ENCODE data around the gene SORCS2. TPM values are rescaled to one million over a fixed set of nuclear protein-coding genes. Genes with fewer than 3 reads are reported as not detected.

Gene SORCS2
- polyA plus RNA-seq, 1 donor from 2014 or later = 1.0 TPM

DNA sequence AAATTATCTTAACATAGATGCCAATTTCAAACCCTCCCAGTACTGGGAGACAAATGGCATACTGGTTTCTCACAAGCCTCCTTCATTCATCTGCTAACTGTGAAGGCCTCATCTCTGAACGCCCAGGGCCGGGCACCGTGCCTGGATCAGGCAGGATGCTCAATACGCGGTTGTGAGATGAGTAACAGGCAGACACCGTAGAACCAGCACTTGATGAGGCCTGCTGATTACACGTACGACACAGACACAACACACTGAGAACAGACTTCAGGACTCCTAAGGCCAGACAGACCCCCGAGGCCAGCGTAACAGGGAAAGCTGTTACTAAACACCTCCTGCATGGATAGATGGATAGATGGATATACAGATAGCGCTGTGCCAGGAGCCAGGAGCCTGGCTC lies 592.7 kb downstream of the SORCS2 start:
- Histone ChIP-seq H4K20me1 (ENCODE audit: insufficient read depth) (no peaks in the 10 kb centered on the region), H3F3A (ENCODE audit: insufficient read depth, low read length, poor library complexity, severe bottlenecking) (no peaks in the 10 kb centered on the region), H3K79me2 (replicated peaks; ENCODE audit: insufficient read depth, low read length) (no peaks in the 10 kb centered on the region), H3K36me3 (ENCODE audit: insufficient read depth, low read length) (peaks cover 10% of the 10 kb centered on the region), H3K9ac (ENCODE audit: low read length) (no peak overlapping the region), H3K9me2 (ENCODE audit: insufficient read depth, low read length) (no peaks in the 10 kb centered on the region), H3K9me3 (ENCODE audit: low read length) (no peaks in the 10 kb centered on the region), H3K27ac (ENCODE audit: low read length) (no peak overlapping the region), H3K27me3 (ENCODE audit: insufficient read depth, low read depth, low read length) (no peaks in the 10 kb centered on the region), H3K4me2 (ENCODE audit: low read length) (no peak overlapping the region), H2AFZ (ENCODE audit: low read depth, low read length) (no peak overlapping the region), H3K4me3 (ENCODE audit: low read length) (no peak overlapping the region)
- TF ChIP-seq MXI1 (conservative IDR thresholded peaks at IDR 0.05; ENCODE audit: poor library complexity, severe bottlenecking) = no peak
- no peak for TF ChIP-seq POLR2AphosphoS5 (IDR thresholded peaks at IDR 0.05)
- no peak for TF ChIP-seq TAF1 (IDR thresholded peaks at IDR 0.05; ENCODE audit: low read depth)
- no peak for TF ChIP-seq EP300 (conservative IDR thresholded peaks at IDR 0.05; ENCODE audit: poor library complexity, severe bottlenecking)
- TF ChIP-seq, protein P1, sequence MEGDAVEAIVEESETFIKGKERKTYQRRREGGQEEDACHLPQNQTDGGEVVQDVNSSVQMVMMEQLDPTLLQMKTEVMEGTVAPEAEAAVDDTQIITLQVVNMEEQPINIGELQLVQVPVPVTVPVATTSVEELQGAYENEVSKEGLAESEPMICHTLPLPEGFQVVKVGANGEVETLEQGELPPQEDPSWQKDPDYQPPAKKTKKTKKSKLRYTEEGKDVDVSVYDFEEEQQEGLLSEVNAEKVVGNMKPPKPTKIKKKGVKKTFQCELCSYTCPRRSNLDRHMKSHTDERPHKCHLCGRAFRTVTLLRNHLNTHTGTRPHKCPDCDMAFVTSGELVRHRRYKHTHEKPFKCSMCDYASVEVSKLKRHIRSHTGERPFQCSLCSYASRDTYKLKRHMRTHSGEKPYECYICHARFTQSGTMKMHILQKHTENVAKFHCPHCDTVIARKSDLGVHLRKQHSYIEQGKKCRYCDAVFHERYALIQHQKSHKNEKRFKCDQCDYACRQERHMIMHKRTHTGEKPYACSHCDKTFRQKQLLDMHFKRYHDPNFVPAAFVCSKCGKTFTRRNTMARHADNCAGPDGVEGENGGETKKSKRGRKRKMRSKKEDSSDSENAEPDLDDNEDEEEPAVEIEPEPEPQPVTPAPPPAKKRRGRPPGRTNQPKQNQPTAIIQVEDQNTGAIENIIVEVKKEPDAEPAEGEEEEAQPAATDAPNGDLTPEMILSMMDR (IDR thresholded peaks at IDR 0.05; ENCODE audit: poor library complexity, severe bottlenecking) = no peak
- no peak for TF ChIP-seq RAD21 (conservative IDR thresholded peaks at IDR 0.05)
- no peak for TF ChIP-seq EZH2 (IDR thresholded peaks at IDR 0.05; ENCODE audit: borderline replicate concordance, insufficient read depth, low read length, poor library complexity, severe bottlenecking)
- TF ChIP-seq, protein P2, sequence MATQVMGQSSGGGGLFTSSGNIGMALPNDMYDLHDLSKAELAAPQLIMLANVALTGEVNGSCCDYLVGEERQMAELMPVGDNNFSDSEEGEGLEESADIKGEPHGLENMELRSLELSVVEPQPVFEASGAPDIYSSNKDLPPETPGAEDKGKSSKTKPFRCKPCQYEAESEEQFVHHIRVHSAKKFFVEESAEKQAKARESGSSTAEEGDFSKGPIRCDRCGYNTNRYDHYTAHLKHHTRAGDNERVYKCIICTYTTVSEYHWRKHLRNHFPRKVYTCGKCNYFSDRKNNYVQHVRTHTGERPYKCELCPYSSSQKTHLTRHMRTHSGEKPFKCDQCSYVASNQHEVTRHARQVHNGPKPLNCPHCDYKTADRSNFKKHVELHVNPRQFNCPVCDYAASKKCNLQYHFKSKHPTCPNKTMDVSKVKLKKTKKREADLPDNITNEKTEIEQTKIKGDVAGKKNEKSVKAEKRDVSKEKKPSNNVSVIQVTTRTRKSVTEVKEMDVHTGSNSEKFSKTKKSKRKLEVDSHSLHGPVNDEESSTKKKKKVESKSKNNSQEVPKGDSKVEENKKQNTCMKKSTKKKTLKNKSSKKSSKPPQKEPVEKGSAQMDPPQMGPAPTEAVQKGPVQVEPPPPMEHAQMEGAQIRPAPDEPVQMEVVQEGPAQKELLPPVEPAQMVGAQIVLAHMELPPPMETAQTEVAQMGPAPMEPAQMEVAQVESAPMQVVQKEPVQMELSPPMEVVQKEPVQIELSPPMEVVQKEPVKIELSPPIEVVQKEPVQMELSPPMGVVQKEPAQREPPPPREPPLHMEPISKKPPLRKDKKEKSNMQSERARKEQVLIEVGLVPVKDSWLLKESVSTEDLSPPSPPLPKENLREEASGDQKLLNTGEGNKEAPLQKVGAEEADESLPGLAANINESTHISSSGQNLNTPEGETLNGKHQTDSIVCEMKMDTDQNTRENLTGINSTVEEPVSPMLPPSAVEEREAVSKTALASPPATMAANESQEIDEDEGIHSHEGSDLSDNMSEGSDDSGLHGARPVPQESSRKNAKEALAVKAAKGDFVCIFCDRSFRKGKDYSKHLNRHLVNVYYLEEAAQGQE (IDR thresholded peaks at IDR 0.05; ENCODE audit: borderline replicate concordance) = no peak
- no peak for TF ChIP-seq SMC3 (conservative IDR thresholded peaks at IDR 0.05; ENCODE audit: poor library complexity)

DNA sequence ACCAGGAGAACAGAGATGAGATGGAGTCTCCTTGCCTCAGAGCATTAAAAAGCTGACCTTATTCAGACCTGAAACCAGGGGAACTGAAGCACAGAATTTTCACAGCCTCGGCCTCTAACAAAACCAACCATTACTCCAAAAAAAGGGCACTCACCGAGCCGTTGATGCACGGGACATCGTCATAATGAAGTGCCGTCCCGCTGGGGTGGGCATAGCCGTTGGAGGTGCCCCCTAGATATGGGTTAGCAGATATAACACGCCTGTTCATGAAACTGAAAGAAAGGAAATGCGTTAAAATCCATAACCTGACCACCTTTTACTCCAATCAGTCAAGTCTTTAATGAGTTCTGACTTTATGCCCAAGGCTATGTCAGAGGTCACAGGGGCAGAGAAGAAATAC lies 593.7 kb downstream of the SORCS2 start:
- Histone ChIP-seq H4K20me1 (ENCODE audit: insufficient read depth) (no peaks in the 10 kb centered on the region), H3K4me3 (ENCODE audit: low read length) (no peak overlapping the region), H3K9me2 (ENCODE audit: insufficient read depth, low read length) (no peaks in the 10 kb centered on the region), H2AFZ (ENCODE audit: low read depth, low read length) (no peak overlapping the region), H3K36me3 (ENCODE audit: insufficient read depth, low read length) (peaks cover 10% of the 10 kb centered on the region), H3F3A (ENCODE audit: insufficient read depth, low read length, poor library complexity, severe bottlenecking) (no peaks in the 10 kb centered on the region), H3K79me2 (replicated peaks; ENCODE audit: insufficient read depth, low read length) (no peaks in the 10 kb centered on the region), H3K9me3 (ENCODE audit: low read length) (no peaks in the 10 kb centered on the region), H3K27ac (ENCODE audit: low read length) (no peak overlapping the region), H3K27me3 (ENCODE audit: insufficient read depth, low read depth, low read length) (no peaks in the 10 kb centered on the region), H3K4me2 (ENCODE audit: low read length) (no peak overlapping the region), H3K9ac (ENCODE audit: low read length) (no peak overlapping the region)
- TF ChIP-seq SMC3 (conservative IDR thresholded peaks at IDR 0.05; ENCODE audit: poor library complexity) (no peak), POLR2AphosphoS5 (IDR thresholded peaks at IDR 0.05) (no peak), TAF1 (IDR thresholded peaks at IDR 0.05; ENCODE audit: low read depth) (no peak), EZH2 (IDR thresholded peaks at IDR 0.05; ENCODE audit: borderline replicate concordance, insufficient read depth, low read length, poor library complexity, severe bottlenecking) (no peak)

Measured in neural cell (in vitro differentiated cells).